ENCODE measurements around the gene HIBADH. TPM values are rescaled to one million over a fixed set of nuclear protein-coding genes. Genes with fewer than 3 reads are reported as not detected.
"Not testable (repeated sequence)": the region's sequence is repeated elsewhere in the genome, so short reads cannot be mapped to it uniquely, and the experiment has no call there.

Gene HIBADH
- total RNA-seq, 1 donor from 2014 or later, result 26.5 TPM

- no peak for DNase-seq (ENCODE audit: low spot score)
Measured at GRCh38 chr7:27602766-27603165, 59.9 kb downstream of the HIBADH start.

GRCh38 chr7:27601217-27601616 is 61.5 kb downstream of the HIBADH start:
- no peak for DNase-seq (ENCODE audit: low spot score)

GRCh38 chr7:27600247-27600646 is 62.4 kb downstream of the HIBADH start:
- DNase-seq (ENCODE audit: low spot score), result no peak

GRCh38 chr7:27595009-27595408 is 67.7 kb downstream of the HIBADH start:
- DNase-seq (ENCODE audit: low spot score), result no peak

- DNase-seq (ENCODE audit: low spot score), result no peak
Measured at GRCh38 chr7:27593226-27593625, 69.5 kb downstream of the HIBADH start.

- DNase-seq (ENCODE audit: low spot score), result peak; percentile 57
Measured at GRCh38 chr7:27590416-27590815, 72.3 kb downstream of the HIBADH start.

- no peak for DNase-seq (ENCODE audit: low spot score)
Measured at GRCh38 chr7:27587429-27587828, 75.3 kb downstream of the HIBADH start.

GRCh38 chr7:27586825-27587224 is 75.9 kb downstream of the HIBADH start:
- no peak for DNase-seq (ENCODE audit: low spot score)

GRCh38 chr7:27585781-27586447 is 76.8 kb downstream of the HIBADH start:
- peak; percentile 32 for DNase-seq (ENCODE audit: low spot score)

GRCh38 chr7:27581906-27582305 is 80.8 kb downstream of the HIBADH start:
- no peak for DNase-seq (ENCODE audit: low spot score)

- no peak for DNase-seq (ENCODE audit: low spot score)
Measured at GRCh38 chr7:27581119-27581518, 81.6 kb downstream of the HIBADH start.

- no peak for DNase-seq (ENCODE audit: low spot score)
Measured at GRCh38 chr7:27579565-27579964, 83.1 kb downstream of the HIBADH start.

- not testable (repeated sequence) for DNase-seq (ENCODE audit: low spot score)
Measured at GRCh38 chr7:27578169-27578568, 84.5 kb downstream of the HIBADH start.

- peak; percentile 71 for DNase-seq (ENCODE audit: low spot score)
Measured at GRCh38 chr7:27576360-27576944, 86.2 kb downstream of the HIBADH start.

GRCh38 chr7:27575613-27576012 is 87.1 kb downstream of the HIBADH start:
- peak; percentile 94 for DNase-seq (ENCODE audit: low spot score)

GRCh38 chr7:27569106-27569505 is 93.6 kb downstream of the HIBADH start:
- DNase-seq (ENCODE audit: low spot score), result peak; percentile 63

GRCh38 chr7:27567266-27567665 is 95.4 kb downstream of the HIBADH start:
- DNase-seq (ENCODE audit: low spot score), result no peak

GRCh38 chr7:27564881-27565482 is 97.7 kb downstream of the HIBADH start:
- DNase-seq (ENCODE audit: low spot score), result no peak

- no peak for DNase-seq (ENCODE audit: low spot score)
Measured at GRCh38 chr7:27560706-27561235, 101.9 kb downstream of the HIBADH start.

- DNase-seq (ENCODE audit: low spot score), result no peak
Measured at GRCh38 chr7:27555670-27556069, 107.0 kb downstream of the HIBADH start.

- no peak for DNase-seq (ENCODE audit: low spot score)
Measured at GRCh38 chr7:27554826-27555225, 107.9 kb downstream of the HIBADH start.

GRCh38 chr7:27553273-27553672 is 109.4 kb downstream of the HIBADH start:
- no peak for DNase-seq (ENCODE audit: low spot score)
